ENCODE measurements around the gene PSPC1.

DNA sequence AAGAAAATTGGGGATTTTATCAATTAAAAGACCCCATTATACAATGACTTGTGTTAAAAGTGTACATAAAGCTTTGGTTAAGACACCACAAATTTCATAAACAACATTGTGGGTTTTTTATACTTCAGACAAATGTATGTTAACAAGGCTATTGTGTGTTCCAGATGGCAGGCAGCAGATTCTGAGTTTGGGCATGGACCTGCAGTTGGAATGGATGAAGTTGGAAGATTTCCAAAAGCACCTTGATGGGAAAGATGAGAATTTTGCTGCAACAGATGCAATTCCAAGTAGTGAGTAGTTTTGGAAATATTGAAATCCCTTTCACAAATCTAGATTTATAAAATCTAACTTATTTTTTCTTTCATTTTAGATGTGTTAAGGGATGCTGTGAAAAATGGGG is 123.9 kb downstream of the PSPC1 start:
- TF ChIP-seq, protein P1, sequence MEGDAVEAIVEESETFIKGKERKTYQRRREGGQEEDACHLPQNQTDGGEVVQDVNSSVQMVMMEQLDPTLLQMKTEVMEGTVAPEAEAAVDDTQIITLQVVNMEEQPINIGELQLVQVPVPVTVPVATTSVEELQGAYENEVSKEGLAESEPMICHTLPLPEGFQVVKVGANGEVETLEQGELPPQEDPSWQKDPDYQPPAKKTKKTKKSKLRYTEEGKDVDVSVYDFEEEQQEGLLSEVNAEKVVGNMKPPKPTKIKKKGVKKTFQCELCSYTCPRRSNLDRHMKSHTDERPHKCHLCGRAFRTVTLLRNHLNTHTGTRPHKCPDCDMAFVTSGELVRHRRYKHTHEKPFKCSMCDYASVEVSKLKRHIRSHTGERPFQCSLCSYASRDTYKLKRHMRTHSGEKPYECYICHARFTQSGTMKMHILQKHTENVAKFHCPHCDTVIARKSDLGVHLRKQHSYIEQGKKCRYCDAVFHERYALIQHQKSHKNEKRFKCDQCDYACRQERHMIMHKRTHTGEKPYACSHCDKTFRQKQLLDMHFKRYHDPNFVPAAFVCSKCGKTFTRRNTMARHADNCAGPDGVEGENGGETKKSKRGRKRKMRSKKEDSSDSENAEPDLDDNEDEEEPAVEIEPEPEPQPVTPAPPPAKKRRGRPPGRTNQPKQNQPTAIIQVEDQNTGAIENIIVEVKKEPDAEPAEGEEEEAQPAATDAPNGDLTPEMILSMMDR (conservative IDR thresholded peaks at IDR 0.05 in 1 of 2, IDR thresholded peaks at IDR 0.05 in 1 of 2; ENCODE audit: extremely low read depth in 1 of 2, insufficient read depth in 1 of 2, low read depth in 1 of 2, low read length in 2 of 2): no peak
- no peak for TF ChIP-seq EZH2 (IDR thresholded peaks at IDR 0.05; ENCODE audit: borderline replicate concordance, low read length)

Data from mammary epithelial cell (primary cell).